H1 (cell line): ENCODE results near the gene PLXNA4. TPM values are rescaled to one million over a fixed set of nuclear protein-coding genes. Genes with fewer than 3 reads are reported as not detected.

Source experiments
- BRCA1 ChIP-seq: IDR thresholded peaks from 2 replicates; pipeline ENCODE4 v1.6.1; 2012; ENCODE audit warnings: low read depth, low read length, improper control_type of control experiment
- KDM5A ChIP-seq: fragments of 200-600 bp; IDR thresholded peaks from 2 replicates; pipeline ENCODE4 v1.7.1; 2012; ENCODE audit warnings: mild to moderate bottlenecking, low read length, inconsistent platforms, mixed read lengths
- POLR2A ChIP-seq, 2 experiments: IDR thresholded peaks; 1 replicate in 1 of 2; 2 replicates in 1 of 2; pipeline ENCODE4 v1.6.1; 2011; ENCODE audit warnings: low read depth in 2 of 2, low read length in 2 of 2, mild to moderate bottlenecking in 2 of 2; ENCODE audit errors: control extremely low read depth in 1 of 2
- polyA plus RNA-seq, 7 experiments: library from polyadenylated mRNA; depleted of rRNA in 3 of 7; stranded (reverse) in 5 of 7; unstranded in 2 of 7; fragments of >200 nt in 5 of 7; fragments of 200-250 nt in 2 of 7; gene quantifications; 1 replicate in 5 of 7; 2 replicates in 1 of 7; 4 replicates in 1 of 7; pipeline versions ENCODE4 v1.2.1 to v1.2.3, GENCODE V29; 2011 to 2013; ENCODE audit warnings: missing spikeins in 2 of 7, mixed read lengths in 2 of 7
- total RNA-seq: library from RNA; stranded (reverse); fragmentation: NEBNext Ultra II Directional; extraction: Animal tissue kit (Norgen Biotek cat#: 25700); gene quantifications from 2 replicates; pipeline ENCODE4 v1.2.1, GENCODE V29; 2021
- TF ChIP-seq, protein P1 (sequence below): IDR thresholded peaks from 2 replicates; pipeline ENCODE4 v1.6.1; 2012; ENCODE audit warnings: low read length, inconsistent platforms
- TF ChIP-seq, protein P2 (sequence below): IDR thresholded peaks from 2 replicates; pipeline ENCODE4 v1.6.1; 2012; ENCODE audit warnings: inconsistent platforms

Gene PLXNA4
- total and polyA plus RNA-seq, 2 of the 8 experiments (the other 6 are each of a cell fraction or from before 2014, with no cell fraction given) = 0.76 to 0.79 TPM

DNA sequence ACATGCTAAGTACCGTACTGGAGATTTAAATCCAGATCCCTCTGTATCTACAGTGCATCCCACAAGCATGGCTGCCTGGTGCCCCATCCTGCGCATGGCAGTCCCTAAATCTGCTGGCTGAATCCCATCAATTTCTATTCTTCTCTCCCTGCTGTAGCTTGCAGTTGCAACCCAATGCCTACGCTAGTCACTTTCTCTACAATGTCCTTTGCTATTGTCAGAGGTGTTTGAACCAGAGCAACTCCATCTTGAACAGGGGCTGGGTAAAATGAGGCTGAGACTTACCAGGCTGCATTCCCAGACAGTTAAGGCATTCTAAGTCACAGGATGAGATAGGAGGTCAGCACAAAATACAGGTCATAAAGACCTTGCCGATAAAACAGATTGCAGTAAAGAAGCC is 461.2 kb downstream of the PLXNA4 start (continued):
- TF ChIP-seq, protein P1, sequence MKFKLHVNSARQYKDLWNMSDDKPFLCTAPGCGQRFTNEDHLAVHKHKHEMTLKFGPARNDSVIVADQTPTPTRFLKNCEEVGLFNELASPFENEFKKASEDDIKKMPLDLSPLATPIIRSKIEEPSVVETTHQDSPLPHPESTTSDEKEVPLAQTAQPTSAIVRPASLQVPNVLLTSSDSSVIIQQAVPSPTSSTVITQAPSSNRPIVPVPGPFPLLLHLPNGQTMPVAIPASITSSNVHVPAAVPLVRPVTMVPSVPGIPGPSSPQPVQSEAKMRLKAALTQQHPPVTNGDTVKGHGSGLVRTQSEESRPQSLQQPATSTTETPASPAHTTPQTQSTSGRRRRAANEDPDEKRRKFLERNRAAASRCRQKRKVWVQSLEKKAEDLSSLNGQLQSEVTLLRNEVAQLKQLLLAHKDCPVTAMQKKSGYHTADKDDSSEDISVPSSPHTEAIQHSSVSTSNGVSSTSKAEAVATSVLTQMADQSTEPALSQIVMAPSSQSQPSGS = no peak
- no peak for TF ChIP-seq KDM5A
- TF ChIP-seq BRCA1 = no peak
- TF ChIP-seq POLR2A (IDR thresholded peaks at IDR 0.05; ENCODE audit: control extremely low read depth in 1 of 2, low read depth in 2 of 2, low read length in 2 of 2) = no peak
- TF ChIP-seq, protein P2, sequence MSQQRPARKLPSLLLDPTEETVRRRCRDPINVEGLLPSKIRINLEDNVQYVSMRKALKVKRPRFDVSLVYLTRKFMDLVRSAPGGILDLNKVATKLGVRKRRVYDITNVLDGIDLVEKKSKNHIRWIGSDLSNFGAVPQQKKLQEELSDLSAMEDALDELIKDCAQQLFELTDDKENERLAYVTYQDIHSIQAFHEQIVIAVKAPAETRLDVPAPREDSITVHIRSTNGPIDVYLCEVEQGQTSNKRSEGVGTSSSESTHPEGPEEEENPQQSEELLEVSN = no peak
